WTC11 (cell line): ENCODE data around the gene INPP5F.

Source experiments
- AFF4 ChIP-seq: sonication (generic); formaldehyde crosslinking; IDR thresholded peaks from 2 replicates; pipeline ENCODE4 v1.8.1; 2023; ENCODE audit warnings: mild to moderate bottlenecking, missing genetic modification reagents, borderline replicate concordance
- CREB1 ChIP-seq: sonication (generic); formaldehyde crosslinking; IDR thresholded peaks from 2 replicates; pipeline ENCODE4 v1.8.0; 2023; ENCODE audit warnings: mild to moderate bottlenecking, missing genetic modification reagents
- CTCF ChIP-seq: fragments of 200-600 bp; IDR thresholded peaks from 2 replicates; pipeline ENCODE4 v1.8.0; 2022; ENCODE audit warnings: antibody characterized with exemption
- ETV6 ChIP-seq: sonication (generic); formaldehyde crosslinking; IDR thresholded peaks from 2 replicates; pipeline ENCODE4 v1.8.1; 2022; ENCODE audit warnings: mild to moderate bottlenecking, missing genetic modification reagents
- FOXP4 ChIP-seq: sonication (generic); formaldehyde crosslinking; IDR thresholded peaks from 2 replicates; pipeline ENCODE4 v1.8.0; 2022; ENCODE audit warnings: mild to moderate bottlenecking, missing genetic modification reagents
- GABPB1 ChIP-seq: sonication (generic); formaldehyde crosslinking; IDR thresholded peaks from 2 replicates; pipeline ENCODE4 v1.8.1; 2023; ENCODE audit warnings: mild to moderate bottlenecking, missing genetic modification reagents
- IRF1 ChIP-seq: sonication (generic); formaldehyde crosslinking; IDR thresholded peaks from 2 replicates; pipeline ENCODE4 v1.8.0; 2023; ENCODE audit warnings: missing genetic modification reagents
- NR2C2 ChIP-seq: sonication (generic); formaldehyde crosslinking; IDR thresholded peaks from 2 replicates; pipeline ENCODE4 v1.8.0; 2022; ENCODE audit warnings: mild to moderate bottlenecking, missing genetic modification reagents
- SMAD3 ChIP-seq: sonication (generic); formaldehyde crosslinking; IDR thresholded peaks from 2 replicates; pipeline ENCODE4 v1.8.0; 2022; ENCODE audit warnings: missing genetic modification reagents, mild to moderate bottlenecking, borderline replicate concordance
- SP1 ChIP-seq: sonication (generic); formaldehyde crosslinking; conservative IDR thresholded peaks from 2 replicates; pipeline ENCODE4 v1.8.1; 2022; ENCODE audit warnings: missing genetic modification reagents
- USF1 ChIP-seq: sonication (generic); formaldehyde crosslinking; IDR thresholded peaks from 2 replicates; pipeline ENCODE4 v1.8.0; 2022; ENCODE audit warnings: mild to moderate bottlenecking, missing genetic modification reagents
- USF2 ChIP-seq: sonication (generic); formaldehyde crosslinking; IDR thresholded peaks from 2 replicates; pipeline ENCODE4 v1.8.1; 2023; ENCODE audit warnings: mild to moderate bottlenecking, missing genetic modification reagents, moderate library complexity
- ZNF121 ChIP-seq: sonication (generic); formaldehyde crosslinking; IDR thresholded peaks from 2 replicates; pipeline ENCODE4 v1.8.0; 2023; ENCODE audit warnings: missing genetic modification reagents
- ZNF263 ChIP-seq: sonication (generic); formaldehyde crosslinking; IDR thresholded peaks from 2 replicates; pipeline ENCODE4 v1.8.1; 2022; ENCODE audit warnings: low read depth, mild to moderate bottlenecking, moderate library complexity, missing genetic modification reagents

- TF ChIP-seq GABPB1 (CRISPR knock-in tag) (no peak), ZNF121 (CRISPR knock-in tag) (no peak), USF2 (no peak), CTCF (no peak), CREB1 (CRISPR knock-in tag) (no peak), USF1 (no peak), ETV6 (no peak), SP1 (no peak), SMAD3 (CRISPR knock-in tag) (no peak), FOXP4 (CRISPR knock-in tag) (no peak), NR2C2 (CRISPR knock-in tag) (no peak), AFF4 (CRISPR knock-in tag) (no peak), ZNF263 (no peak), IRF1 (CRISPR knock-in tag) (no peak)
Measured at GRCh38 chr10:119735451-119735850, 9.6 kb downstream of the INPP5F start.
